AG04449 (cell line): ENCODE data around the gene SP5.
A peak's percentile ranks its signal among the peaks of the same experiment; 100 is the strongest.

Experiments used
- CTCF ChIA-PET: fragments of 350-600 bp; formaldehyde crosslinking; extraction: SDS; loops from one replicate; lab custom pipeline; 2021; ENCODE audit warnings: antibody characterized with exemption; lab: Yijun Ruan, JAX
- POLR2A ChIA-PET: fragments of 400-600, 350-600 bp; formaldehyde crosslinking; extraction: SDS; loops from one replicate; lab custom pipeline; 2020; ENCODE audit warnings: antibody characterized with exemption, inconsistent platforms; lab: Yijun Ruan, JAX
- DNase-seq: peaks from one replicate; pipeline ENCODE4 v3.0.0-alpha.2; 2010; ENCODE audit warnings: low read depth, low spot score
- H3K4me3 ChIP-seq: 2 replicates; pipeline ENCODE4 v1.5.1; 2011; ENCODE audit warnings: low read depth, mild to moderate bottlenecking, control low read depth, low read length
- TF ChIP-seq, protein P1 (sequence below): IDR thresholded peaks from one replicate; pipeline ENCODE4 v1.5.1; 2011; ENCODE audit warnings: mild to moderate bottlenecking, moderate library complexity, low read length, control low read depth, inconsistent platforms; ENCODE audit not compliant: insufficient read depth; ENCODE audit errors: missing control alignments

SP5 gene

DNA sequence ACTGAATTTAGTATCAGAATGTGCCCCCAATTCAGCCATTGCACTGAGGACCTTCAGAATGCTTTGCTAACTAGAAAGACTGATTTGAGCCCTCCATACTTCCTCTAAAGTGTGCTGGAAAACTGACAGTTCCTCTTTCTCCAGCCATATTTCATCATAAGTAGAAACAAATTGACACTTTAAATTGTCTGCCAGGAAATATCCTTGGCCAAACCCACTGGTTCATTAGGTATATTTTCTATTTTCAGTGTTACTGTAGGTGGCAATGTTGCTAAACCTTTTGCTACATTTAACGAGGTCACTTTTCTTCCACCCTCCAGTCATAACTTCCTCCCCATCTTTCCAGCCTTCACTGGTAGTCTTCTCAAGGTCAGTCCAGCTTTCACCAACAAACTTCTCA is 21.5 kb downstream of the SP5 start:
- no peak overlapping the region for H3K4me3 ChIP-seq
- CTCF ChIA-PET, result no interaction called here

DNA sequence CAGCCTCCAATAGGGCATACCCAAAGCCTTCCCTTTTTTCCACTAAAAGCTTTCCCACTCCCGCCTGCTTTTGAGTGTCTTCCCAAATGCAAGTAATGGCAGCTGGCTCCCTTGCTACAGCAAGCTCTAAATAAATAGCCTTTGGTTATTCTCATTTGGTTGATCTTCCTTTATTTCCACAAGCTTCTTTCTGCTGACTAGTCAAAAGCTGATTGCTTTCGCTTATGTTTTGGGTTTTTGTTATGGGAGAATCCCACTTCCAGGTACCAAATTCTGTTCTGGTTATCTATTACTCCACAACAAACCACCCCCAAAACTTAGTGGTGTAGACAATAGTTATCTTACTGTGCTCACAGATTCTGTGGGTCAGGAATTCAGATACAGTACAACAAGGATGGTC is 22.3 kb downstream of the SP5 start:
- ChIA-PET CTCF (interaction anchor here (1.4 kb wide), 1 partner anchor 75 kb away, joined by 3 read pairs; no protein-coding TSS in a partner anchor), POLR2A (no interaction called here)
- no peak for DNase-seq

More for the DNA sequence above, 21.5 kb downstream of the SP5 start:
- TF ChIP-seq, protein P1, sequence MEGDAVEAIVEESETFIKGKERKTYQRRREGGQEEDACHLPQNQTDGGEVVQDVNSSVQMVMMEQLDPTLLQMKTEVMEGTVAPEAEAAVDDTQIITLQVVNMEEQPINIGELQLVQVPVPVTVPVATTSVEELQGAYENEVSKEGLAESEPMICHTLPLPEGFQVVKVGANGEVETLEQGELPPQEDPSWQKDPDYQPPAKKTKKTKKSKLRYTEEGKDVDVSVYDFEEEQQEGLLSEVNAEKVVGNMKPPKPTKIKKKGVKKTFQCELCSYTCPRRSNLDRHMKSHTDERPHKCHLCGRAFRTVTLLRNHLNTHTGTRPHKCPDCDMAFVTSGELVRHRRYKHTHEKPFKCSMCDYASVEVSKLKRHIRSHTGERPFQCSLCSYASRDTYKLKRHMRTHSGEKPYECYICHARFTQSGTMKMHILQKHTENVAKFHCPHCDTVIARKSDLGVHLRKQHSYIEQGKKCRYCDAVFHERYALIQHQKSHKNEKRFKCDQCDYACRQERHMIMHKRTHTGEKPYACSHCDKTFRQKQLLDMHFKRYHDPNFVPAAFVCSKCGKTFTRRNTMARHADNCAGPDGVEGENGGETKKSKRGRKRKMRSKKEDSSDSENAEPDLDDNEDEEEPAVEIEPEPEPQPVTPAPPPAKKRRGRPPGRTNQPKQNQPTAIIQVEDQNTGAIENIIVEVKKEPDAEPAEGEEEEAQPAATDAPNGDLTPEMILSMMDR, result no peak
- POLR2A ChIA-PET, result no interaction called here
- DNase-seq, result no peak

DNA sequence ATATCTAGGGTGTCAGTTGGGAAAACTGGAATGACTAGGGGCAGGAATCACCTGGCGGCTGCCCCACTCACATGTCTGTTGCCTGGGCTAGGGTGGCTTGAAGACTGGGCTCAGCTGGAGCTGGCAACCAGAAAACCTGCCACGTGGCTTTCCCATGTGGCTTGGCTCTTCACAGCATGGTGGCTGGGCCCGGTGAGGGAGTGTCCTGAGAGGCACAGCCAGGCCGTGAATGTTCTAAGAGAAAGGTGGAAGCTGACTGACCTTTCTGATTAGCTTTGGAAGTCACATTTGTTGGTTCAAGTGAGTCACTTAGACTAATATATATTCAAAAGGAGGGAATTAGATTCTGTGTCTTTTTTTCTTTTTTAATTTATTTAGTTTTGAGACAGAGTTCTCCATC is 22.7 kb downstream of the SP5 start:
- no peak overlapping the region for H3K4me3 ChIP-seq
- POLR2A ChIA-PET, result no interaction called here
- TF ChIP-seq, protein P1, result no peak
- no peak for DNase-seq
- CTCF ChIA-PET, result interaction anchor here (1.4 kb wide), 1 partner anchor 75 kb away, joined by 3 read pairs; no protein-coding TSS in a partner anchor

More for the DNA sequence above, 22.3 kb downstream of the SP5 start:
- H3K4me3 ChIP-seq, result no peak overlapping the region
- TF ChIP-seq, protein P1, result no peak

DNA sequence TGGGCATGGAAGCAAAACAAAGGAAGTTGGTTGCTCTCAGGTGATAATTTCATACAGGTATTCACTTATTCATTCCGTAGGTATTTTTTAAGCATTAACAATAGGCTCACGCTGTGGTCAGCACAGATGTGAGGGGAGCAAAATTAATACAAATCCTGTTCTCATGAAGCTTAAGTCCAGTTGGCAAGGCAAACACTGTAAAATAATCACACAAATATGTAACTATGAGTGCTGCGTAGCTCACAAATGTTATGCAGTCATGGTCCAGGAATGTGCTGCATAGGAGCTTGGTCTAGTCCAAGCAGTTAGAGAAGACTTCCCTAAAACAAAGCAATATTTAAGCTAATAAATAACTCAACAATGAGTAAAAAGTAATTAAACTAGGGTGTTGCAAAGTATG is 23.9 kb downstream of the SP5 start:
- TF ChIP-seq, protein P1, result no peak
- POLR2A ChIA-PET, result no interaction called here
- CTCF ChIA-PET, result interaction anchor here (1.1 to 1.2 kb wide), 2 partner anchors 22 to 31 kb away, joined by 3 to 4 read pairs; partner anchors contain the start of gene ERICH2
- DNase-seq, result peak; percentile 78
- H3K4me3 ChIP-seq, result no peak overlapping the region

DNA sequence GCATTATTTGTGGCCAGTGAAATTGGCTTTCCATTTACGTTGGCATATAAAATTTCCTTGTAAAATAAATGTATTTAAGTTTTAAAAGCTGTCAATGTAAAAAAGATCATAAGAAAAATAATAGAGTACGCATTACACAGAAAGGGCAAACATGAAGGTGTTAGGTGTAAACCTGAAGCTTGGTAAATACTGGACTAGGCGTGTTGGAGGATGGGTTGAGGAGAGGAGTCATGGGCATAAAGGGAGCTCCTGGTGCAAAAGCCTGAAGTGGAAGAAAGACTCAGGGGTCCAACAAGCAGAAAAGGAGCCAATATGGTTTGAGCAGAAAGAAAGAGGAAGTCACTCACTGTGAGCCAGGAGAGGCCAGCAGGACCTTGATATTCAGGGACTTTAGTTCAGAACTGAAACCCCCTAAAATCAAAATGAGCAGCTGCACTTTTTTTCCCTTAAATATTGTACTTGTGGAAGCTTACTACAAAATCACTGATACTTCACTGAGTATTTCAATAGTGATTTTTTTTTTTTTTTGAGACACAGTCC is 24.4 kb downstream of the SP5 start:
- H3K4me3 ChIP-seq, result no peak overlapping the region
- DNase-seq, result no peak
- ChIA-PET POLR2A (no interaction called here), CTCF (interaction anchor here (1.1 to 1.2 kb wide), 2 partner anchors 22 to 30 kb away, joined by 3 to 4 read pairs; partner anchors contain the start of gene ERICH2)
- TF ChIP-seq, protein P1, result no peak

DNA sequence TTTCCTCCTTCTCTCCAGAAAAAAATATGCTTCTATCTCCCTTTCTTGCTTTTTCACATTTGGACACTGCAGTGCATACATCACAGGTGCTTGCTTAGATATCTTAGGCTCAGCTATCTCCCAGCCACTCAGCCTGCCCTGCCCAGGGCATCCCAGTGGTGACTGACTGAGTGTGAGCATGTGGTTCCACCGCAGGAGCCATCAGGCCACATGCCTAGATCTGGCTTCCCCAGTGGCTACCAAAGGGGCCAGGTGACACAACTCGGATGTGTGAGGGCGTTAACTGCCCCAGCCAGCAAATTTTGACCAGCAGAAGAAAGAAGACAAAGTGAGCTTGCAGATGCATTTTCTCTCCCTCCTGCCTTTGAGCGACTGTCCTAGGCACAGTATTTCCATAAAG is 25.5 kb downstream of the SP5 start:
- DNase-seq, result no peak
- ChIA-PET POLR2A (no interaction called here), CTCF (no interaction called here)
- no peak overlapping the region for H3K4me3 ChIP-seq
- TF ChIP-seq, protein P1, result no peak
